GM12878 (cell line): ENCODE data around the gene HTR3E. TPM values are rescaled to one million over a fixed set of nuclear protein-coding genes. Genes with fewer than 3 reads are reported as not detected.

Experiments used
- ATAC-seq: fragments of 200-7000 bp; cut with Tn5 transposase; 3 replicates; pipeline ENCODE4 v1.9.1; 2020; ENCODE audit warnings: mild to moderate bottlenecking, moderate library complexity
- BruUV-seq: library from RNA; stranded (reverse); fragments of 400-500 nt; replicated peaks from 2 replicates; lab custom pipeline; 2021; lab: Mats Ljungman, UMichigan
- CTCF ChIA-PET: fragments of 300-600 bp; sonication (Branson Sonifier 250); formaldehyde crosslinking; extraction: SDS; loops from one replicate; lab custom pipeline; 2021; ENCODE audit warnings: inconsistent platforms; lab: Yijun Ruan, JAX
- POLR2A ChIA-PET: fragments of 350-600 bp; formaldehyde crosslinking; extraction: SDS; loops from one replicate; lab custom pipeline; 2021; ENCODE audit warnings: inconsistent platforms; lab: Charles Lee
- RAD21 ChIA-PET: fragments of 300-600 bp; sonication (Branson Sonifier 250); formaldehyde crosslinking; loops from one replicate; lab custom pipeline; 2023; ENCODE audit warnings: antibody characterized with exemption; ENCODE audit not compliant: unreplicated experiment; lab: Charles Lee
- SMC1A ChIA-PET: fragments of 300-600 bp; sonication (Branson Sonifier 250); formaldehyde crosslinking; loops from one replicate; lab custom pipeline; 2023; ENCODE audit not compliant: unreplicated experiment, uncharacterized antibody; lab: Charles Lee
- DNase-seq: peaks from one replicate; pipeline ENCODE4 v3.0.0-alpha.2; 2011; ENCODE audit warnings: low read depth, low spot score
- FAIRE-seq: peaks from 3 replicates; lab custom pipeline; 2011; peaks lifted over from hg19 to GRCh38; lab: Jason Lieb, UNC
- H2AFZ ChIP-seq: 2 replicates; pipeline ENCODE4 v1.6.0; 2011; ENCODE audit warnings: low read depth, low read length, control low read depth; ENCODE audit not compliant: control insufficient read depth
- H3K27ac ChIP-seq: 2 replicates; pipeline ENCODE4 v1.5.1; 2011; ENCODE audit warnings: control low read depth; ENCODE audit not compliant: control insufficient read depth, insufficient read depth
- H3K27me3 ChIP-seq, 2 experiments: replicated peaks in 1 of 2; 2 replicates each; pipeline versions ENCODE4 v1.6.0 to v1.6.1; 2011; ENCODE audit warnings: low read length in 1 of 2; ENCODE audit not compliant: control insufficient read depth in 2 of 2, insufficient read depth in 2 of 2
- H3K36me3 ChIP-seq, 2 experiments: 2 replicates each; pipeline ENCODE4 v1.5.1; 2011; ENCODE audit warnings: low read length in 1 of 2; ENCODE audit not compliant: control insufficient read depth in 2 of 2, insufficient read depth in 2 of 2
- H3K4me1 ChIP-seq: 2 replicates; pipeline ENCODE4 v1.6.1; 2011; ENCODE audit warnings: mild to moderate bottlenecking, low read length, moderate library complexity, mixed read lengths; ENCODE audit not compliant: control insufficient read depth, insufficient read depth
- H3K4me2 ChIP-seq: 2 replicates; pipeline ENCODE4 v1.6.0; 2011; ENCODE audit warnings: control low read depth; ENCODE audit not compliant: control insufficient read depth, insufficient read depth
- H3K4me3 ChIP-seq: fragments of 200-600 bp; sonication (generic); 2 replicates; pipeline ENCODE4 v1.5.1; 2016
- H3K79me2 ChIP-seq: 2 replicates; pipeline ENCODE4 v1.6.0; 2011; ENCODE audit warnings: low read length; ENCODE audit not compliant: control insufficient read depth, insufficient read depth
- H3K9ac ChIP-seq: 2 replicates; pipeline ENCODE4 v1.8.0; 2011; ENCODE audit warnings: low read length, control low read depth, mixed read lengths; ENCODE audit not compliant: control insufficient read depth, insufficient read depth
- H3K9me3 ChIP-seq: replicated peaks from 3 replicates; pipeline ENCODE4 v1.5.1; 2011; ENCODE audit warnings: mild to moderate bottlenecking, low read length; ENCODE audit not compliant: control insufficient read depth, insufficient read depth
- H4K20me1 ChIP-seq: 2 replicates; pipeline ENCODE4 v1.6.0; 2011; ENCODE audit not compliant: control insufficient read depth, insufficient read depth
- CHD1 ChIP-seq: IDR thresholded peaks from 2 replicates; pipeline ENCODE4 v1.6.1; 2012; ENCODE audit warnings: low read depth, low read length, improper control_type of control experiment
- CREB1 ChIP-seq: IDR thresholded peaks from 2 replicates; pipeline ENCODE4 v1.6.1; 2012; ENCODE audit warnings: low read depth, mild to moderate bottlenecking, inconsistent platforms
- ETV6 ChIP-seq, 2 experiments: fragments of 450-650 bp in 1 of 2; IDR thresholded peaks in 1 of 2; conservative IDR thresholded peaks in 1 of 2; 2 replicates each; pipeline ENCODE4 v1.6.1; 2014; ENCODE audit warnings: antibody characterized with exemption in 1 of 2, borderline replicate concordance in 1 of 2, low read depth in 1 of 2, mild to moderate bottlenecking in 1 of 2, moderate library complexity in 1 of 2
- EZH2 ChIP-seq: IDR thresholded peaks from 2 replicates; pipeline ENCODE4 v1.6.1; 2012; ENCODE audit warnings: low read depth, mild to moderate bottlenecking, control low read depth, inconsistent platforms, low read length, borderline replicate concordance; ENCODE audit not compliant: control insufficient read depth
- JUND ChIP-seq: IDR thresholded peaks from 2 replicates; pipeline ENCODE4 v1.6.1; 2012; ENCODE audit warnings: low read depth, mild to moderate bottlenecking, low read length, improper control_type of control experiment, moderate library complexity
- SMAD5 ChIP-seq: IDR thresholded peaks from 2 replicates; pipeline ENCODE4 v1.6.1; 2016; ENCODE audit warnings: antibody characterized with exemption, low read depth
- SRF ChIP-seq, 2 experiments: IDR thresholded peaks; 2 replicates each; pipeline ENCODE4 v1.6.1; 2011; ENCODE audit warnings: low read depth in 2 of 2, low read length in 2 of 2, mild to moderate bottlenecking in 1 of 2, moderate library complexity in 1 of 2
- TCF7 ChIP-seq: IDR thresholded peaks from 2 replicates; pipeline ENCODE4 v1.6.1; 2014; ENCODE audit warnings: antibody characterized with exemption, borderline replicate concordance
- WGBS: methylation state at CpG from one replicate; pipeline ENCODE4 v1.1.6; 2016; ENCODE audit warnings: low lambda C conversion rate; ENCODE audit not compliant: insufficient replicate concordance, insufficient coverage; ENCODE audit errors: missing lambda C conversion rate; 5-methylcytosine and 5-hydroxymethylcytosine counted together
- in situ Hi-C: fragments of 300-500 bp; cut with MboI; formaldehyde crosslinking; loops from 9 replicates; pipeline ENCODE4 v1.14.3; 2018; ENCODE audit warnings: mixed read lengths
- intact Hi-C: fragments of 100-400 bp; cut with micrococcal nuclease; formaldehyde crosslinking; loops from one replicate; pipeline ENCODE4 v1.14.2; 2022; ENCODE audit not compliant: unreplicated experiment
- polyA plus RNA-seq, 11 experiments: library from polyadenylated mRNA; depleted of rRNA in 4 of 11; unstranded in 6 of 11; stranded (reverse) in 5 of 11; fragments of >200 nt; fragmentation: Nextera tagmentation in 4 of 11; fragmentation: Illumina TruSeq in 1 of 11; extraction: Ambion mirVana in 4 of 11; extraction: Trizol in 1 of 11; gene quantifications; 1 replicate in 1 of 11; 2 replicates in 10 of 11; pipeline versions ENCODE4 v1.2.1 to v1.2.3, GENCODE V29; 2011 to 2016; ENCODE audit warnings: inconsistent platforms in 2 of 11, missing spikeins in 2 of 11, low read depth in 1 of 11
- total RNA-seq, 4 experiments: library from RNA; depleted of rRNA in 3 of 4; stranded (reverse); fragments of >200 nt in 3 of 4; fragmentation: Illumina TruSeq in 1 of 4; extraction: Trizol in 1 of 4; gene quantifications; 2 replicates each; pipeline versions ENCODE4 v1.2.1 to v1.2.3, GENCODE V29; 2013 to 2021
- TF ChIP-seq, protein P1 (sequence below): fragments of 450-650 bp; IDR thresholded peaks from 2 replicates; pipeline ENCODE4 v1.6.1; 2017; ENCODE audit warnings: low read depth, mild to moderate bottlenecking, moderate library complexity

Gene HTR3E
- total and polyA plus RNA-seq, 10 of the 15 experiments (the other 5 are each of a cell fraction or from before 2014, with no cell fraction given) = not detected

DNA sequence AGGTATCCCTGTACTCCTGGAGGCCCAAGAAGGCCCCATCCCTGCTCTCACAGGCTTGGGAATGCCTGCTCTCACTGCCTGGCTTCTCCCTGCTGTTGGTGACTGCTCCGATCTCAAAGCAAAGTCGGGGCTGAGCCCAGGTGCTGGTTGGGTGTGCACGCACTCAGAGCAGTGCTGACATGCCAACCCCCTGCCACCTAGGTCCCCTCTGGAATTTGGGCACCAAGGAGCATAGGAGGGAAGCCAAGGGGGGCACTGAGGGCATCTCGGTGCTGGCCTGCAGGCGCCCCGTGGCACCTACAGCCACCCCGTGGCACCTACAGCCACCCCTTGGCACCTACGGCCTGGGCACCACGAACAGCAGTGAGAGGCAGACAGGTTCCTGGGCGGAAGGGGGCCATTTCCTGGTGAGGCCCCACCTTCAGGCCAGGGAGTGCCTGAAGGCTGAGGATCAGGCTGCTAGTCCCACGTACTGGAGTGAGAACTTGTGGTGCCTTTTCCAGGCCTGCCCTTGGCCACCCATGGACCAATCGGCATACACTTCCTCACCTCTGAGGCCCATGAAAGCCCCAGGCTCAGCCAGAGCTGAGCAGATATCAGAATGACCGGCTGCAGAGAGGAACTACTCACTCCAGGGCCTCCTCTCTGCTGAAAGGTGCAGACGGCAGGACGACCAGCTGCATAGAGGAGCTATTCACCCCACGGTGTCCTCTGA is 15.6 kb upstream of the HTR3E start:
- in situ Hi-C loops = no loop called here
- BruUV-seq = no TSS peak
- TF ChIP-seq, protein P1, sequence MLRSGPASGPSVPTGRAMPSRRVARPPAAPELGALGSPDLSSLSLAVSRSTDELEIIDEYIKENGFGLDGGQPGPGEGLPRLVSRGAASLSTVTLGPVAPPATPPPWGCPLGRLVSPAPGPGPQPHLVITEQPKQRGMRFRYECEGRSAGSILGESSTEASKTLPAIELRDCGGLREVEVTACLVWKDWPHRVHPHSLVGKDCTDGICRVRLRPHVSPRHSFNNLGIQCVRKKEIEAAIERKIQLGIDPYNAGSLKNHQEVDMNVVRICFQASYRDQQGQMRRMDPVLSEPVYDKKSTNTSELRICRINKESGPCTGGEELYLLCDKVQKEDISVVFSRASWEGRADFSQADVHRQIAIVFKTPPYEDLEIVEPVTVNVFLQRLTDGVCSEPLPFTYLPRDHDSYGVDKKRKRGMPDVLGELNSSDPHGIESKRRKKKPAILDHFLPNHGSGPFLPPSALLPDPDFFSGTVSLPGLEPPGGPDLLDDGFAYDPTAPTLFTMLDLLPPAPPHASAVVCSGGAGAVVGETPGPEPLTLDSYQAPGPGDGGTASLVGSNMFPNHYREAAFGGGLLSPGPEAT = no peak
- no peak for TF ChIP-seq CHD1
- TF ChIP-seq JUND = no peak
- no peak for TF ChIP-seq EZH2
- TF ChIP-seq TCF7 = no peak
- no peak for TF ChIP-seq CREB1
- TF ChIP-seq SRF (IDR thresholded peaks at IDR 0.05; ENCODE audit: low read depth in 2 of 2, low read length in 2 of 2) = no peak
- no peak for TF ChIP-seq ETV6 (conservative IDR thresholded peaks at IDR 0.05 in 1 of 2, IDR thresholded peaks at IDR 0.05 in 1 of 2; ENCODE audit: borderline replicate concordance in 1 of 2, low read depth in 1 of 2)
- TF ChIP-seq SMAD5 = no peak
- TF ChIP-seq, all 136 proteins: peak for 0
- intact Hi-C loops = no loop called here
- WGBS = 39% methylated on average over 16 of the region's 16 CpGs
- no peak for DNase-seq
- POLR2A ChIA-PET = no interaction called here
- no peak for FAIRE-seq
- Histone ChIP-seq H3K27ac (no peak overlapping the region), H4K20me1 (no peaks in the 10 kb centered on the region), H3K9me3 (peaks cover 8% of the 10 kb centered on the region; the same call in 2 of the 3 replicates), H3K9ac (no peak overlapping the region), H3K4me2 (no peak overlapping the region), H3K79me2 (no peaks in the 10 kb centered on the region), H3K36me3 (no peaks in the 10 kb centered on the region), H3K27me3 (no peaks in the 10 kb centered on the region), H3K4me1 (no peaks in the 10 kb centered on the region), H3K4me3 (no peak overlapping the region), H2AFZ (no peak overlapping the region)
- no peak for ATAC-seq
- RAD21 ChIA-PET = no interaction called here
- SMC1A ChIA-PET = no interaction called here
- CTCF ChIA-PET = no interaction called here
